Measurements from ENCODE around the gene FBXO7. TPM values are rescaled to one million over a fixed set of nuclear protein-coding genes. Genes with fewer than 3 reads are reported as not detected.

Gene FBXO7
- total and polyA plus RNA-seq, 2 experiments from 2014 or later: 38.6 to 68.5 TPM

- no peak for TF ChIP-seq STAT1 (IDR thresholded peaks at IDR 0.05; ENCODE audit: unreplicated experiment)
These were observed 61.0 kb downstream of the FBXO7 start (continued) for GRCh38 chr22:32535531-32536190.

- DNase-seq (ENCODE audit: low spot score) (no peak), ATAC-seq (no peak)
- no peak overlapping the region for H2AFZ ChIP-seq
- Mint-ChIP-seq H3K36me3 (ENCODE audit: low read depth) (peaks cover 7% of the 10 kb centered on the region; the same call in 2 of the 3 replicates), H3K9me3 (no peaks in the 10 kb centered on the region; the same call in 2 of the 3 replicates), H3K4me3 (no peak overlapping the region), H3K27ac (no peak overlapping the region), H3K27me3 (ENCODE audit: insufficient read depth, low read depth, poor library complexity) (peaks cover 11% of the 10 kb centered on the region), H3K4me1 (peaks cover 8% of the 10 kb centered on the region)
- no peaks in the 10 kb centered on the region for H4K20me1 ChIP-seq (replicated peaks; ENCODE audit: insufficient read depth)
- H3K79me2 ChIP-seq (replicated peaks; ENCODE audit: insufficient read depth): no peaks in the 10 kb centered on the region
- H3K9me2 ChIP-seq (ENCODE audit: insufficient read depth): no peaks in the 10 kb centered on the region
- H3K36me3 ChIP-seq (ENCODE audit: insufficient read depth): no peaks in the 10 kb centered on the region
- H3K27me3 ChIP-seq (ENCODE audit: insufficient read depth): no peaks in the 10 kb centered on the region
- H3K4me1 ChIP-seq (ENCODE audit: insufficient read depth): no peaks in the 10 kb centered on the region; the same call in 1 of the 2 replicates
- no peaks in the 10 kb centered on the region; the same call in 1 of the 2 replicates for H3F3A ChIP-seq (replicated peaks; ENCODE audit: low read depth)
- H3K4me3 ChIP-seq: no peak overlapping the region
- no peak overlapping the region for H3K4me2 ChIP-seq
- H3K27ac ChIP-seq (ENCODE audit: low read depth): no peak overlapping the region
- TF ChIP-seq ZNF114 (CRISPR knock-in tag; IDR thresholded peaks at IDR 0.05): no peak
- TF ChIP-seq ZNF331 (CRISPR knock-in tag; IDR thresholded peaks at IDR 0.05; ENCODE audit: low read depth): no peak
- TF ChIP-seq STAT1 (IDR thresholded peaks at IDR 0.05; ENCODE audit: unreplicated experiment): no peak
- no peak for TF ChIP-seq NANOG (IDR thresholded peaks at IDR 0.05; ENCODE audit: borderline replicate concordance)
- TF ChIP-seq, protein P1, sequence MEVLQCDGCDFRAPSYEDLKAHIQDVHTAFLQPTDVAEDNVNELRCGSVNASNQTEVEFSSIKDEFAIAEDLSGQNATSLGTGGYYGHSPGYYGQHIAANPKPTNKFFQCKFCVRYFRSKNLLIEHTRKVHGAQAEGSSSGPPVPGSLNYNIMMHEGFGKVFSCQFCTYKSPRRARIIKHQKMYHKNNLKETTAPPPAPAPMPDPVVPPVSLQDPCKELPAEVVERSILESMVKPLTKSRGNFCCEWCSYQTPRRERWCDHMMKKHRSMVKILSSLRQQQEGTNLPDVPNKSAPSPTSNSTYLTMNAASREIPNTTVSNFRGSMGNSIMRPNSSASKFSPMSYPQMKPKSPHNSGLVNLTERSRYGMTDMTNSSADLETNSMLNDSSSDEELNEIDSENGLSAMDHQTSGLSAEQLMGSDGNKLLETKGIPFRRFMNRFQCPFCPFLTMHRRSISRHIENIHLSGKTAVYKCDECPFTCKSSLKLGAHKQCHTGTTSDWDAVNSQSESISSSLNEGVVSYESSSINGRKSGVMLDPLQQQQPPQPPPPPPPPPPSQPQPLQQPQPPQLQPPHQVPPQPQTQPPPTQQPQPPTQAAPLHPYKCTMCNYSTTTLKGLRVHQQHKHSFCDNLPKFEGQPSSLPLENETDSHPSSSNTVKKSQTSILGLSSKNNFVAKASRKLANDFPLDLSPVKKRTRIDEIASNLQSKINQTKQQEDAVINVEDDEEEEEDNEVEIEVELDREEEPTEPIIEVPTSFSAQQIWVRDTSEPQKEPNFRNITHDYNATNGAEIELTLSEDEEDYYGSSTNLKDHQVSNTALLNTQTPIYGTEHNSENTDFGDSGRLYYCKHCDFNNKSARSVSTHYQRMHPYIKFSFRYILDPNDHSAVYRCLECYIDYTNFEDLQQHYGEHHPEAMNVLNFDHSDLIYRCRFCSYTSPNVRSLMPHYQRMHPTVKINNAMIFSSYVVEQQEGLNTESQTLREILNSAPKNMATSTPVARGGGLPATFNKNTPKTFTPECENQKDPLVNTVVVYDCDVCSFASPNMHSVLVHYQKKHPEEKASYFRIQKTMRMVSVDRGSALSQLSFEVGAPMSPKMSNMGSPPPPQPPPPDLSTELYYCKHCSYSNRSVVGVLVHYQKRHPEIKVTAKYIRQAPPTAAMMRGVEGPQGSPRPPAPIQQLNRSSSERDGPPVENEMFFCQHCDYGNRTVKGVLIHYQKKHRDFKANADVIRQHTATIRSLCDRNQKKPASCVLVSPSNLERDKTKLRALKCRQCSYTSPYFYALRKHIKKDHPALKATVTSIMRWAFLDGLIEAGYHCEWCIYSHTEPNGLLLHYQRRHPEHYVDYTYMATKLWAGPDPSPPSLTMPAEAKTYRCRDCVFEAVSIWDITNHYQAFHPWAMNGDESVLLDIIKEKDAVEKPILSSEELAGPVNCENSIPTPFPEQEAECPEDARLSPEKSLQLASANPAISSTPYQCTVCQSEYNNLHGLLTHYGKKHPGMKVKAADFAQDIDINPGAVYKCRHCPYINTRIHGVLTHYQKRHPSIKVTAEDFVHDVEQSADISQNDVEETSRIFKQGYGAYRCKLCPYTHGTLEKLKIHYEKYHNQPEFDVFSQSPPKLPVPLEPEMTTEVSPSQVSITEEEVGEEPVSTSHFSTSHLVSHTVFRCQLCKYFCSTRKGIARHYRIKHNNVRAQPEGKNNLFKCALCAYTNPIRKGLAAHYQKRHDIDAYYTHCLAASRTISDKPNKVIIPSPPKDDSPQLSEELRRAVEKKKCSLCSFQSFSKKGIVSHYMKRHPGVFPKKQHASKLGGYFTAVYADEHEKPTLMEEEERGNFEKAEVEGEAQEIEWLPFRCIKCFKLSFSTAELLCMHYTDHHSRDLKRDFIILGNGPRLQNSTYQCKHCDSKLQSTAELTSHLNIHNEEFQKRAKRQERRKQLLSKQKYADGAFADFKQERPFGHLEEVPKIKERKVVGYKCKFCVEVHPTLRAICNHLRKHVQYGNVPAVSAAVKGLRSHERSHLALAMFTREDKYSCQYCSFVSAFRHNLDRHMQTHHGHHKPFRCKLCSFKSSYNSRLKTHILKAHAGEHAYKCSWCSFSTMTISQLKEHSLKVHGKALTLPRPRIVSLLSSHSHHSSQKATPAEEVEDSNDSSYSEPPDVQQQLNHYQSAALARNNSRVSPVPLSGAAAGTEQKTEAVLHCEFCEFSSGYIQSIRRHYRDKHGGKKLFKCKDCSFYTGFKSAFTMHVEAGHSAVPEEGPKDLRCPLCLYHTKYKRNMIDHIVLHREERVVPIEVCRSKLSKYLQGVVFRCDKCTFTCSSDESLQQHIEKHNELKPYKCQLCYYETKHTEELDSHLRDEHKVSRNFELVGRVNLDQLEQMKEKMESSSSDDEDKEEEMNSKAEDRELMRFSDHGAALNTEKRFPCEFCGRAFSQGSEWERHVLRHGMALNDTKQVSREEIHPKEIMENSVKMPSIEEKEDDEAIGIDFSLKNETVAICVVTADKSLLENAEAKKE (CRISPR knock-in tag; IDR thresholded peaks at IDR 0.05): no peak
- TF ChIP-seq EZH2 (IDR thresholded peaks at IDR 0.05; ENCODE audit: low read depth, unreplicated experiment): no peak
- no peak for TF ChIP-seq CREB1 (CRISPR knock-in tag; IDR thresholded peaks at IDR 0.05; ENCODE audit: low read depth)
These were observed 61.7 kb downstream of the FBXO7 start for GRCh38 chr22:32536352-32536751.
